HG02840 (cell line): ENCODE results near the gene FAU.

Experiments used
- ATAC-seq: cut with Tn5 transposase; IDR thresholded peaks from one replicate; pipeline ENCODE4 v1.9.1; 2021; ENCODE audit warnings: mild to moderate bottlenecking, moderate library complexity, moderate number of reproducible peaks; ENCODE audit not compliant: unreplicated experiment, low FRiP score

The FAU gene

GRCh38 chr11:65083834-65084597 is 37.9 kb downstream of the FAU start, which contains the start of the genes CDCA5 and ZFPL1:
Gene CDCA5, minus strand, starts transcription at chr11:65084040. Its CDS starts 62 bp downstream, at chr11:65083978.
Gene ZFPL1, plus strand, starts transcription at chr11:65084222. Its CDS starts 477 bp downstream, at chr11:65084699.
- ATAC-seq: peak; percentile 74

- ATAC-seq: peak; percentile 19
These were observed 38.6 kb downstream of the FAU start for GRCh38 chr11:65083134-65083833.

- ATAC-seq: no peak
These were observed 43.1 kb downstream of the FAU start for GRCh38 chr11:65078786-65079342.

- no peak for ATAC-seq
These were observed 43.8 kb downstream of the FAU start for GRCh38 chr11:65078151-65078550.

- no peak for ATAC-seq
These were observed 44.5 kb downstream of the FAU start for GRCh38 chr11:65077451-65077850.

- ATAC-seq: no peak
These were observed 49.3 kb downstream of the FAU start for GRCh38 chr11:65072631-65072966.

- no peak for ATAC-seq
These were observed 49.9 kb downstream of the FAU start for GRCh38 chr11:65071907-65072630.
